Fibroblast of lung (primary cell): ENCODE measurements around the gene ZBTB4.

ENCODE experiments used
- CTCF ChIP-seq, 2 donors: IDR thresholded peaks in 1 of 2; conservative IDR thresholded peaks in 1 of 2; 1 replicate in 1 of 2; 2 replicates in 1 of 2; pipeline ENCODE4 v1.5.1; 2011 to 2012; ENCODE audit warnings: low read length in 2 of 2, control low read depth in 1 of 2, inconsistent platforms in 1 of 2, low read depth in 1 of 2, mild to moderate bottlenecking in 1 of 2
- EZH2 ChIP-seq: IDR thresholded peaks from 2 replicates; pipeline ENCODE4 v1.5.1; 2012; ENCODE audit warnings: low read length, control low read depth, mild to moderate bottlenecking; ENCODE audit errors: missing control alignments

GRCh38 chr17:7428557-7428956, 50.9 kb downstream of the ZBTB4 start, which contains the start of gene SPEM3:
- no peak for TF ChIP-seq EZH2
- no peak for TF ChIP-seq CTCF (conservative IDR thresholded peaks at IDR 0.05 in 1 of 2, IDR thresholded peaks at IDR 0.05 in 1 of 2; ENCODE audit: low read depth in 1 of 2, low read length in 2 of 2)
